NCI-H1694 (cell line): ENCODE measurements around the gene NRIP1.

Experiments
- DNase-seq: peaks from one replicate; lab custom pipeline; 2025; lab: John Stamatoyannopoulos, UW

The NRIP1 gene

GRCh38 chr21:15066123-15066575, 1.3 kb upstream of the NRIP1 start:
- no peak for DNase-seq

GRCh38 chr21:15065392-15066122, 757 bp upstream of the NRIP1 start:
- DNase-seq: no peak

GRCh38 chr21:15063814-15064575, 805 bp downstream of the NRIP1 start:
- DNase-seq: no peak

GRCh38 chr21:15063081-15063813, 1.6 kb downstream of the NRIP1 start:
- no peak for DNase-seq

- no peak for DNase-seq
These were observed 2.2 kb downstream of the NRIP1 start for GRCh38 chr21:15062606-15062965.

- no peak for DNase-seq
These were observed 2.8 kb downstream of the NRIP1 start for GRCh38 chr21:15061747-15062605.

- no peak for DNase-seq
These were observed 3.5 kb downstream of the NRIP1 start for GRCh38 chr21:15061279-15061678.

- DNase-seq: no peak
These were observed 4.1 kb downstream of the NRIP1 start for GRCh38 chr21:15060543-15061175.

- no peak for DNase-seq
These were observed 5.4 kb downstream of the NRIP1 start for GRCh38 chr21:15059397-15059796.

GRCh38 chr21:15058854-15059263, 5.9 kb downstream of the NRIP1 start:
- no peak for DNase-seq

GRCh38 chr21:15057285-15057684, 7.5 kb downstream of the NRIP1 start:
- no peak for DNase-seq

GRCh38 chr21:15054606-15055239, 10.1 kb downstream of the NRIP1 start:
- DNase-seq: no peak

GRCh38 chr21:15054089-15054488, 10.7 kb downstream of the NRIP1 start:
- DNase-seq: no peak

GRCh38 chr21:15053500-15053899, 11.3 kb downstream of the NRIP1 start:
- DNase-seq: no peak

GRCh38 chr21:15052459-15052763, 12.4 kb downstream of the NRIP1 start:
- DNase-seq: no peak

- no peak for DNase-seq
These were observed 12.9 kb downstream of the NRIP1 start for GRCh38 chr21:15051644-15052458.

- DNase-seq: no peak
These were observed 14.0 kb downstream of the NRIP1 start for GRCh38 chr21:15050568-15051377.

- no peak for DNase-seq
These were observed 19.8 kb downstream of the NRIP1 start for GRCh38 chr21:15045017-15045416.

- DNase-seq: no peak
These were observed 22.3 kb downstream of the NRIP1 start for GRCh38 chr21:15042531-15042930.
